Transverse colon (tissue), 4 donors: ENCODE data around the gene LNX2.

Experiments
- CTCF ChIP-seq, 5 experiments: fragments of 200-600 bp in 3 of 5; fragments of 450-650 bp in 2 of 5; sonication (generic) in 3 of 5; IDR thresholded peaks; 1 replicate in 2 of 5; 2 replicates in 3 of 5; pipeline ENCODE4 v1.5.1; 2016 to 2017; ENCODE audit warnings: antibody characterized with exemption in 5 of 5, inconsistent platforms in 3 of 5, mild to moderate bottlenecking in 2 of 5, moderate library complexity in 1 of 5
- EP300 ChIP-seq: sonication (generic); formaldehyde crosslinking; IDR thresholded peaks from one replicate; pipeline ENCODE4 v1.6.1; 2017; ENCODE audit warnings: antibody characterized with exemption, low read depth
- POLR2A ChIP-seq: fragments of 450-650 bp; IDR thresholded peaks from one replicate; pipeline ENCODE4 v1.6.1; 2016; ENCODE audit warnings: antibody characterized with exemption, mild to moderate bottlenecking, moderate library complexity
- POLR2AphosphoS5 ChIP-seq, 3 donors: sonication (generic); formaldehyde crosslinking; IDR thresholded peaks; one replicate each; pipeline ENCODE4 v1.6.1; 2016; ENCODE audit warnings: antibody characterized with exemption in 3 of 3

- TF ChIP-seq CTCF (IDR thresholded peaks at IDR 0.05) (no peak), POLR2A (no peak), POLR2AphosphoS5 (IDR thresholded peaks at IDR 0.05) (no peak), EP300 (no peak)
Measured at GRCh38 chr13:27635266-27635665, 14.9 kb upstream of the LNX2 start.
